Activated CD8-positive, alpha-beta memory T cell treated with anti-CD3 and anti-CD28 coated beads, Interleukin-2, amount 50 U/mL, for 1 hour (primary cell): ENCODE measurements around the gene PITPNC1.
"Not testable (repeated sequence)": the region's sequence is repeated elsewhere in the genome, so short reads cannot be mapped to it uniquely, and the experiment has no call there.

Experiments used
- DNase-seq: peaks from one replicate; pipeline ENCODE4 v3.0.0-alpha.2; 2020; ENCODE audit errors: extremely low read depth

The PITPNC1 gene

DNA sequence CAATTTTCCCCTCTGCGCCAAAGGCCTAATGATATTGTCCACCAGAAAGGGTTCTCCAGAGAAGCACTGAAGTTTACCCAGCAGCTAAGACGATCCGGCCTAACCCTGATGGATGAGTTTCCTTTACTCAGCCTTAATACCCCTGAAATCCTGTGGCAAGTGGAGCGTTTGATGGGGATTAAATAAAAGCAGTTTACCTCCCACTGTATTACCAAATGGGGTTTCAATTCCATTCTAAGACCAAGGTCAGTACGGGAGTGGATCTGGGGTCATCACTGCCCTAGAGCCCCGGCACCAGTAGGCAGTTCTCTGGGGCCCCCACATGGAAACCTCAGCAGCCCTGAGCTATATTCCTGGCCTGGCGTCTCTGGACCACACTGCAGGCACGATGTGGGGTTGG is 243.6 kb downstream of the PITPNC1 start:
- no peak for DNase-seq

GRCh38 chr17:67623767-67624166 is 246.7 kb downstream of the PITPNC1 start:
- no peak for DNase-seq

DNA sequence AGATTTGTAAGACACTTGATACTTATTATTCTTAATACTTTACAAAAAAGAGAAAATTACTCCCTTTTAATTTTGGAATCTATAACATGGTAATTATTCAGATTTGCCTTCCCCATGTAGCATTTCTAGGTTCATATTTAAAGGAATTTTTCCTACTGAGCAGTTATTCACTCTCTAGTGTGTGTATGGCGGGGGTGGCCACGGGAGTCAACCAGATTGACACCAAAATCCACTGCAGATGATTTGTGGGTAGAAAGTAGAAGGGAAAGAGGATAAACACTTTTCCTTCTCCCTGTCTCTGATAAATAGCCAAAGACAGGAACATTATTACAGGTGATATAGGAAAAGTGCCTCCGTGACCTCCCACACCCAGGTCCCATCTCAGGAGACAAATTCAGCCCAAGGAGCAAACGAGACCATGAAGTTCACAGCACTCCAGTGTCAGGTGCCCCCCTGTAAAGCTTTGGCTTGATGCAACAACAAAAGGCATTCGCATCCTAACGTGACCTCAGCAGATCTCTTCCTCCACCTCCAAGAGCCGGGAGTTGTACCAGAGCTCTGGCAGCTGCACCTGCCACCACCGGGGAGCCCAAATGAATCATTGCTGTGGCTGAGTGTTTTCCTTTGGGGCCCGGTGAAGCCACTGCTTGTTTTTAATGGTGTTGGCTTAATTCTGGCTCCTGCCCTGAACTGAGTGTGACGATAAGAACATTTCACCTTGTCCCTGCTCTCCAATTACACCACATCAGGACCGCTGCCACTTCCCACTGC is 248.0 kb downstream of the PITPNC1 start:
- DNase-seq, result no peak

GRCh38 chr17:67625971-67626370 is 248.9 kb downstream of the PITPNC1 start:
- no peak for DNase-seq

DNA sequence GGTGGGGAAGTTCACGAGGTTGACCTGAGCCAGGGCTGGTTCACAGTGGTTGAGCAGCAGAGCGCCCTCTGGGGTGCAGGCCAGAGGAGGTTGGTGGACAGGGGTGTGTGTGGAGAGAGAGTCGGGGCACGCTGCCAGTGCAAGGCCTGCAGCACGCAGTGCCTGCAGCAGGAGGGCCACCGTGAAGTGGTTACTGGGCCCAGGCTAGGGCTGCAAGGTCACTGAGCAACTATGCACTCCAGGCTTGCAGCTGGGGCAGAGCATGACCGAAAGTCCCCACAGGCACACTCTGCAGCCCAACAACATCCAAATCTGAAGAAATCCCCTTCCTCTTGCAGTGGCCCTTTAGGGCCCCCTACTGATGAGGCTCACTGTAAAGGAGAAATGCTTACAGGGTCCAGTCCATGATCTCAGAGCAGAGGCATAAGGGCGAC is 251.5 kb downstream of the PITPNC1 start:
- no peak for DNase-seq

GRCh38 chr17:67629971-67630320 is 252.9 kb downstream of the PITPNC1 start:
- DNase-seq, result no peak

DNA sequence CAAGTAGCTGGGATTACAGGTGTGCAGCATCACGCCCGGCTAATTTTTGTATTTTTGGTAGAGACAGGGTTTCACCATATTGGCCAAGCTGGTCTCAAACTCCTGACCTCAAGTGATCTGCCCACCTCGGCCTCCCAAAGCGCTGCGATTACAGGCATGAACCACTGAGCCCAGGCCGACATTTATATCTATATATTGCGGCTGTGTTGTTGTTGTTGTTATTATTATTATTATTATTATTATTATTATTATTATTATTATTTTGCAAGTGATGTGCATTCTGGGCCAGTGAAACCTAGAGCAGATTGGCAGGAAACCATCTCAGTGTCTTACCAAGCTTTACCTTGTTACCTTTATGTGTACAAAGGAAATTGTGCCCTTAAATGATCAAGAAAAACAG is 253.8 kb downstream of the PITPNC1 start:
- not testable (repeated sequence) for DNase-seq

GRCh38 chr17:67632141-67632540 is 255.1 kb downstream of the PITPNC1 start:
- DNase-seq, result no peak

- no peak for DNase-seq
Observed at GRCh38 chr17:67633751-67634211, 256.7 kb downstream of the PITPNC1 start.

DNA sequence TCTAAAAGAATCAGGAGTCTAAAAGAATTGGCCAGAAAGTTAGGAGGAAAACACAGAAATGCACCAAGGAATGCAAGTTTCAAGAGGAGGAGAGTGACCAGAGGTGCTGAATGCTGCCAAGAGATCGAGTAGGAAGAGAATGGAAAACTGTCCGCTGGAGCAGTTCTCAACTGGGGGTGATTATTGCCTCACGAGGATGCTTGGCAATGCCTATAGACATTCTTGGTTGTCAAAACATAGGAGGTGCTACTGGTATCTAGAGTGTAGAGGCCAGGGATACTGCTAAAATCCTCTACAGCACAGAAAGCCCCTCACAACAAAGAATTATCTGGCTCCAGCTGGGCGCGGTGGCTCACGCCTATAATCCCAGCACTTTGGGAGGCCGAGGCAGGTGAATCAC is 258.6 kb downstream of the PITPNC1 start:
- DNase-seq, result no peak

- DNase-seq, result no peak
Observed at GRCh38 chr17:67636312-67636711, 259.2 kb downstream of the PITPNC1 start.

DNA sequence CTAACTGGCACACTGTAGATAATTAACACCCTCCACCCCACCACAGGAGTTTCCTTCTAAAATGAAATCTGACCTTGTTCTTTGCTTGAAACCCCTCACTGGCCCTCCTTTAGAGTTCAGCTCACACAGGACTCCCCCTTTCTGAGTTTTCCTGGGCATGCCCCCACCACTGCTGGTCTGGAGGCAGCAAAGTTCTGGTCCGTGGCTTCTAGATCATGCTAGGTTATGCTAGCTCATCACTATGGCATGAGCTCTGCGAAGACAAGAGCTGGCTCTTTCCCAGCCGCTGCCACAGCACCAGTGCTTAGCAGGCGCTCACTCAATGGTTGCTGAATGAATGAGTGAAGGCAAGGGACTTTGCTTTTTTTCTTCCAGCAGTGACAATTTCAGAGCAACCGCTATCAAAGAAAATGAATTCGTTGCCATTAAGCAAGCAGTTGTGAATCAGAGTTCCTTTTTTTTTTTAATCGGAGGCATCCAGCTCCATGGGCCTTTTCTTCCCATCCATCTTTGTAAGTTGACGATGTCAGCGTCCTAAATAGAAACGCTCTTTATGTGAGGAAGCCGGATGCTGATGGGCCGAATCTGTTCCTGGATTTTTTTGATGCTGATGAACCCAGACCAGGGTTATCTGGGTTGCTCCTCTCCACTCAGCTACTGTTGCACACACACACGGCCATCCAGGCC is 259.9 kb downstream of the PITPNC1 start:
- DNase-seq, result no peak

DNA sequence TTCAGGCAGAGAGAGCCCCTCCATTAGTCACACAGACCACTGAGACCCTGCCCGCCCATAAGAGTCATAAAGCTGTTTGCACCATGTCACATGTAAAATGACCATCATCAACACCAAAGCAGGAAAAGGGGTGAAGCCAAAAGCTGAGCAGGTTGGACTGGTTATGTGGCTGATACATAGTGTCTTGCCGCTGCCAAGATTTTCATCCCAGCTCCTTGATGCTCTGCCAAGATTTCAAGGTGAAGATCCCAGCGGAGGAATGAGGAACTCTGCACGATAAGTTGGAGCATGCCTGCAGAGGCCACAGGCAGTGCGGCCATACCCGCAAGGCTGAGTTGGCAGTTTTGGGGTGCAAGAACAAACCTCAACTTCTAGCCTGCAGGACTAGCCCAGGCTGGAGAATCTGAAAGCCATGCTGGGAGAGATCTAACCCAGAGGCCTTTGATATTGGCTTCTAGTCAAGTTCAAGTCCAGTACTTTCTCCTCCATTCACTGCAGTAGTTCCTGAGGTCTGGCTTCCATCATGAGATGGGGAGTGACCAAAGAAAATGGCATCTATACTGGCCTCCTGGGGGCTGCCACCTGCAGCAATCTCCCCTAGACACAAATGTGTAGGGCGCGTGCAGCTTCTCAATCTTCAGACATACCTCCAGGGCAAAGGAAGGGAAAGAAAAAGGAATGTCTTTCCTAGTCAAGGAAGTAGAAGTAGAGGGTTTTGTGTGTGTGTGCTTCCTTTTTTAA is 261.0 kb downstream of the PITPNC1 start:
- DNase-seq, result no peak

- DNase-seq, result no peak
Observed at GRCh38 chr17:67638871-67639270, 261.8 kb downstream of the PITPNC1 start.

GRCh38 chr17:67639555-67639954 is 262.5 kb downstream of the PITPNC1 start:
- no peak for DNase-seq

DNA sequence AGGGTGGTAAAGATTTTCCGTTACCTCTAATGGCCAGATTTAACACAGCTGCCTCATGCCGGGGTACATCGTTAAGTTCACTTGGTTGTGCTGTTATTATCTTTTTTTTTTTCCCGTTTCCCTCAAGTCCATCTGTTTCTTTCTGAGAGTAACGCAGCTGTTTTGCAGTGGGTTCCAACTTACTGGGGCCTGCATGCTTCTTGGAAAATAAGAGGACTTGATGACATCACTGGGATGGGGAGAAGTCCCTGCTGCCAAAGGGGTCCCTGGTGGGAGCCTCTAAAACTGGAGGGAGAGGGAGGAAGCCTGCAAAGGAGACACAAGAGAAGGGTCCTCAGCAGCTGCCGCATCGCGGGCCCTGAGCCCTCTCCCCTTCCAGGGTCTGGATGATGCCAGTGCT is 262.9 kb downstream of the PITPNC1 start:
- DNase-seq, result no peak

DNA sequence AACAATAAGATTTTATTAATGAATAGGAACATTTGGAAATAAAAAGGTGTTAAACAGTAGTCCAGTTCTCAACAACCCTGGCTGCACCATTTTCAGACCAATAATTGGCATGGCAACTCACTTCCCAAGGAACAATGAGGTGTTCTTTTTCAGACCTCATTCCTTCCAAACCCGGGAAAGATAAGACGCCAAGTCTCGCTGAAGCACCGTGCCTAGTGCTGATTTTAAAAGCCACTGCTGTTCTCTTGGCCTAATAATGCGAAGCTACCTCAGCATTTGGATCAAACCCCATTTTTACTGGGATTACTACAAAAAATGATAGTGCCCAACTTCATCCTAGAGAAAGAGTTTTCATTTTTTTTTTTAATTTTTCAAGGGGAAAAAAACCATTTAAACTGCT is 265.4 kb downstream of the PITPNC1 start:
- no peak for DNase-seq

GRCh38 chr17:67644061-67644460 is 267.0 kb downstream of the PITPNC1 start:
- DNase-seq, result no peak

- DNase-seq, result not testable (repeated sequence)
Observed at GRCh38 chr17:67645195-67645594, 268.1 kb downstream of the PITPNC1 start.

- DNase-seq, result no peak
Observed at GRCh38 chr17:67646472-67646871, 269.4 kb downstream of the PITPNC1 start.

GRCh38 chr17:67647482-67647881 is 270.4 kb downstream of the PITPNC1 start:
- no peak for DNase-seq

GRCh38 chr17:67648032-67648905 is 271.2 kb downstream of the PITPNC1 start:
- DNase-seq, result no peak
